GM19025 (cell line): ENCODE results near the gene SUCLG1.
A peak's percentile ranks its signal among the peaks of the same experiment; 100 is the strongest.

Source experiments
- ATAC-seq: cut with Tn5 transposase; IDR thresholded peaks from one replicate; pipeline ENCODE4 v1.9.1; 2021; ENCODE audit warnings: mild to moderate bottlenecking, low read depth, moderate library complexity; ENCODE audit not compliant: unreplicated experiment

Gene SUCLG1

DNA sequence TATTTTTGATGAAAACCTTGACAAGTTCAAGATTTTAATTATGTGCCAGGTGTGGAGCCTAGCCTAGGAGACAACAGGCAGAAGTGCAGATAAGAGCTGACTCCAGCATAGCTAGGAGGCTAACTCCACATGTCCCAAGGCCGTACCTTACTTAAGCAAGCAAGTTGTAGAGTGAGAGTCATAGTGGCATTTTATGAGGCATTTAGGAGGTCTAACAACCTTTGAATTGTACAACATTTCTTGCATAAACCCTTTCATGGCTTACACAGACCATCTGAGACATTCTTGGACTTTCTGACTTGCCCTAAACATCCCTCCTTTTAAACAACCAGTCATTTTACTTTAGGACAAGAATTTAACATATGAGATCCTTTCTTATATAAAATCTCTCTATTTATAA lies 8.3 kb upstream of the SUCLG1 start:
- no peak for ATAC-seq

DNA sequence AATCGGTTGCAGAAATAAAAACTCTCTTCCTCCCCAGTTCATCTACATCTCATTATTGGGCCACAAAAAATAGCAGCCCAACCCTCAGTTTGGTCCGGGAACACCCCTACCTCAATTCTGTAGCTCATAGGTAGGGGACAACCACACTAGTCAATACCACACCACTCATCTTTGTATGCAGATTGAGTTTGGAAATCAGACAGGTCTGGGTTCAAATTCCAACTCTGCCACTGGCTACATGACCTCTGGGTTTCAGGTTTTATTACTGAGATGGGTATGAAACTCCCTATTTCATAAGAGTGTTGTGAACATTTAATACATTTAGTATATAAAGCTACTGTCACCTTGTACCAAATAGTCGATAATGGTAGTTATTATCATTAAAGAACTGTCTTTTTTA lies 2.2 kb upstream of the SUCLG1 start:
- no peak for ATAC-seq

DNA sequence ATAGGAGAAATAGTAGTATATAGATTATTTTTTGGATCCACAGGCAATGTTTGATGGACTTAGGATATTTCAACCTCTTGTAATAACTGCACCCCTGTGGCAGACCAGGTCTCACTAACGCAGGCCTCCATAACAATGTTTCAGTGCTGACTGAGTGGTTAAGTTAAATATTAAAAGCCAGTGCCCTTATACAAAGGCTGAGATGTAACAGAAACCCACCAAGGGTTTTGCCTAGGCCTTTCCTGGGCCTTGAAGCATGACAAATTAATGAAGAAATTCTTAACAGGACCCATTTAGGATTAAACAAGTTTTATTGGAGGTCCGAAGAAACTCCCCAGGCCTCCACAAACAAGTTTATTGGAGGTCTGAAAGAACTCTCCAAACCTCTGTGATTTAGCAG lies 1.6 kb upstream of the SUCLG1 start:
- ATAC-seq = no peak

DNA sequence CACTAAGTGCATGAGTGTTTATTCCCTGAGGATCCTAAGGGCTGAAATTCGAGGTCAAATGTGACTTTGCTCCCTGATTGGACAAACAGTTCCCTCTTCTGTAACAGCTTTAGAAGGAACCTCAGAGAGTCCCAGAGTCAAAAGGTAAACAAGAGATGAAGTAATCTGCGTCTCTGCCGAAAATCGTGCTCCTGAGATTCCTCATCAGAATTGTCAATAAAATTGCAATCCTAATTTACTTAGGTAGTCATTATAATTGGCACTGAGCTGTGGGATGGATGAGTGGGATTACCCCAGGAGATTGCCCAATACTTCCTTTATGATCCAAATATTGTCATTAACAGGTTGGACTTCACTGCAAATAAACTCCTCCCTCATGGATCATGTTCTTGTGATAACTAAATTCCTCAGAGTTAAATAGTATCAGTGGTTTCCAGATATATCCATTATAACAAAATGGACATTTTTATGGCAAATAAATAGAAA lies 907 bp upstream of the SUCLG1 start:
- ATAC-seq = no peak

DNA sequence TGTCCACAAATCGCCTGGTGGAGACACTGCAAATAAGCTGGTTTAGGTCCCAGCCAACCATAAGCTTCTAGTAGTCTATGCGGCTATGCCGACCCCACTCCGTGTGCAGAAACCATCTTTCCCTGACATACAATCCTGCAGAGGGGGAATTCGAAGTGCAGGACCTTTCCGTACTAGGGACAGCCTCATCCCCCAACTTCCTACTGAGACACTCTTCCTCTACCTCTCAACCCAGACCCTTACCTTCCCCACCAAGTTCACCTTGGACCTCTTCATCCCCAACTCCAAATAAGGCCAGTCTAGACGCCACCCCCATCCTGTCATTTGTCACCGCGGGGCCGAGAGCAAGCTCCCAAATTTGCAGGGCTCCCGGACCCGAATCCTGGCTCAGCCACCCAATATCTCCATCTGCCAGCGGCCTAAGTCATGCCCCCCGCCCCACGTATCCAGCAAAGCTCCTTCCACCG lies 496 bp downstream of the SUCLG1 start:
- ATAC-seq = peak; percentile 7

DNA sequence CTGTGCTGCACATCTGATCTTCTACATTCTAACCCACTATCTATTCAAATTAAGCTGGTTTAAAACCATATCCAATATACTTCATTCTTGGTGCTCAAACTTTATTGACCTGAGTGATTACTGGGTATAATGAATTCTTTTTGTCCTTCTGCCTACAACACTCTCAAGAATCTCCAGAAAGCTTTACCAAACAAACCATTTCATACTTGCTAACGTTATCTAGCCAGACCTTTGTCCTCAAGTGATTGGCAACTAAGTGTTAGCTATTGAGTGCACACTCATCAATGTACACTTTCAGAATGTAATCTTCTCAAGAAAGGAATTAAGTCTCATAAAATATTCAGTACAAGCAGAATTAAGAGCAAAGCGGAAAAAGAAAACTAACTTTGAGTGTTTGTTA lies 1.4 kb downstream of the SUCLG1 start:
- ATAC-seq = no peak

DNA sequence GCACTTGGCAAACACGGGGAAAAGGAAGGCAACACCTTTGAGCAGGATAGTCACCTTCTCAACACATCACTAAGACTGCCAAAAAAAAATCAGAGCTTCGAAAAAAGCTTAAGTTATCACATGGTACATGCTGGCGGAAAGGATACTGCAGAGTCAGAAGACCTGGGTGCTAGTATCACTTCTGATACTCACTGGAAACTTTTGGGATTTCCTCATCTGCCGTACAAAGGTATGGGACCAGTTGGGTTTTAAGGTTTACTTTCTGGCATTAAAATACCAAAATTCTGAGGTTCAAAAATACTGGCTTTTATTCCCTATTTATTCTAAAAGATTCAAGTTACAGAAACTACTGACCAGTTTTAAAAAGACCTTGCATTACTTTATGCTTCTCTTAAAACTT lies 2.9 kb downstream of the SUCLG1 start:
- no peak for ATAC-seq

DNA sequence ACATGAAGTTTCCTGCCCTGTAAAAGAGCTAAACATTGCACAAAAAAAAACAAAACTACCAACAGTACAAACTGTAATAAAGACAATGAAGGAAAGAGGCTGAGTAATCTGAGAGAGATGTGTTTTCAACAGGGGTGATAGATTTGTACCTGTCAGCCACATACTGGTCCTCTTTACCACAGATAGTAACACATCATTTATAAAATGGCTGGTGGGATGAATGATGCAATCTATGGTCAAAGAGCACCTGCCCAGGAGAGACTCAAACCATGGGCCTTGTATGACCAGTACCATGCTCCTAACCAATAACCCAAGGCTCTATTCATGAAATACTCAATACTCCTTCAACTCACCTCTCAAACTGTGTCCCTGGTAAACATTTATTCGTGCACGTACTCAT lies 4.5 kb downstream of the SUCLG1 start:
- no peak for ATAC-seq

DNA sequence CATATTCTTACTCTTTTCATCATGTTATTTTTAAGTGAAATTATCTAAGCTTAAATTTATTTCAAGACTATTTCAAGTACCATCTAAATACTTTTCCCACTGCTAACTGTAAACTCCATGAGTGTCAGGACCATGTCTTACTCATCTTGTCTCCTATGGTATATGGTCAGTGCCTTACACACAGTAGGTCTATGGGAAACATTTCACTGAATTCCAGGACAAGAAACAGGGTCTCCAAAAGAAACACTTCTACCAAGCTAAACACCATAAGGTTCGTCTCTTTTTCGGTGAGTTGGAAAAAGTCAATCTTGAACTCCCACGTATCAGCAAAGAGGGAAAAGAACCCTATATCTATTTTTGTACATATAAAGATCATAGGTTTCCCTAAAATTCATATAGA lies 6.5 kb downstream of the SUCLG1 start:
- no peak for ATAC-seq

DNA sequence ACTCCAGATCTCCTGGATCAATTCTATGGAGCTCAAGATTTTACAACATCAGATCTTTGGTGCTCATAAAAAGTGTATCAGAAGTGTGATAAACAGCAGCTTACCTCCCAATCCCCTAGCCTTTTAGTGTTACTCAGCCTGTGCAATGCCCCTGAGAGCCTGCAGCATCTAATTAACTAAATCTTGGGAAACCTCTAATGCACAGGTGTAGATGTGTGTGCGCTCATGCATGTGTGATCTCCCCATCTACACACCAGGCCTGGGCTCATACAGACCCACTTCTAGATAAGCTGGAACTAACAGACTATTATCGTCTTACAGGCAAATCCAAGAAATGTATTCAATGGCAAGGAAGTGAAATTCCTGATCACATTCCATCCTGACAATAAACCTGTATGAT lies 7.5 kb downstream of the SUCLG1 start:
- no peak for ATAC-seq

DNA sequence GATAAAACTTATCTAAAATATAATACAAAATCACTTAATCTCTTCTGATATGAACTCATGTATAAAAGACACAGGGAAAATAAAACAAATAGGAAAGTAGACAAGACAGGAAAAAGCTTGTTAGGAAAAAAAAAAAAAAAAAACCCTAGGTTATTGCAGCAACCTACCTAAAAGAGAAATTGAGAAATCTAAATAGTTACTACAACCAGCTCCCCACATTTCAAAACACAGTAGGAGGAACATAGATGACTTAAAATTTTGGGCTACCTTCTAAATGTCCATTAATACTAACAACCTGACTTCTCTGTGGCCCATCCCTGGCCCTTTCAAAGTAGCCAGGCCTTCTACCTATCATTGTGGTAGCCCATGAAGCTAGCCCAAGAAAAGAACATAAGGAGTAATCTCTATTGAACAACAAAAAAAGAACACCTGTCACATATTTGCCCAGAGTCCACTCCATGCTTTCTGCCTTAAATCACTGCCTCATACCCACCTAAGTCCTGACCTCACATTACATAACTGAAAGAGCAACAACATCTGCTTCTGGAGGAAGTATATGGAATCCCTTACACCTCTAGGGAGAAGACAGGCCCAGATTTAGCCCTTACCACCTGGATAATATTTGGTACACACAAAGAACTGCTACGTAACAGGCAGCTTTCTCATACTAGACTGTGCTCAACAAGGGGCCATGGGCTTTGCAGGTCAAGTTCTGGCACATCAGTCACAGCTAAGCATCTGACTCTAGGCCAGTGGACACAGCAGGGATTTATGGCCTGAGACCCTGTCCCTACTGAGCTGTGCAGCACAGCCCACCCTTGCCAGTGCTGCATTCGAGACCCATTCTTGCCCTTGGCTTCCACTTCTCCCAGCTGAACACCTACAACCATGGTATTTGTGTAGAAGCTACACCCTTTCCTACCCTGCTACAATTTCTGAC lies 8.5 kb downstream of the SUCLG1 start:
- no peak for ATAC-seq

DNA sequence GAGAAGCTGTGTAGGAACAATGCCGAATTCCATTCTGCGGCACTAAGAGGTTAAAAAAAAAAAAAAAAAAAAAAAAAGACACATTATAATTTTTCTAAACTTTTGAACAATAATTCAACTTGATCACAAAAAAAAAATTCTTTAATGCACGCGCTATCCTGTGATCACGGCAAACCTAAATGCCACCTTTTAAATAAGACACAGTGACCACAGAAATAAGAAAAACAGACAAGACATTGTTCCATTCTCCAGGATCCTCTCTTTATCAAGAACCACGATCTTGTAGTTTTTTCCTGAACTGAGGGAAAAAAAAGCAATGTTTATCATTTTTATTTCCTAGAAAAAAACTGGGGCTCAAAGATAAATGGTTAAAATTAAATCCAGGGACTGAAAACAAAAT lies 9.4 kb downstream of the SUCLG1 start:
- ATAC-seq = no peak

DNA sequence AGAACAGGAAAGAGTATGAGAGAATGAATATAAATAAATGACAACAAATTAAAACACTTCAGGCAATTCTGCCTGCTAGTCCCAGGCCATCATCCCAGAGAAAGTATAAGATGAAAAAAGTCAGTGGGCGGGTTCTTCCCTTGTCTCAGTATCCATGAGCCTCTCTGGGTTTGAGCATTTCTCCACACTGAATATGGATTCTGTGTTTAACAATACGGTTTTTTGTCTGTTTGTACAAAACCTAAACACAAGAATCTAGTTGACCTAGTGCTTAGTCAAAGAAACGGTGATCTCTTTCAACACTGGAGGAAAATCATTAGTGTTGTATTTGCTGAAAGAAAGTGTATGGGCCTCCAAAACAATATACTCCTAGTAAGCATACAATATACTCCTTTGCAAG lies 10.0 kb downstream of the SUCLG1 start:
- ATAC-seq = no peak

DNA sequence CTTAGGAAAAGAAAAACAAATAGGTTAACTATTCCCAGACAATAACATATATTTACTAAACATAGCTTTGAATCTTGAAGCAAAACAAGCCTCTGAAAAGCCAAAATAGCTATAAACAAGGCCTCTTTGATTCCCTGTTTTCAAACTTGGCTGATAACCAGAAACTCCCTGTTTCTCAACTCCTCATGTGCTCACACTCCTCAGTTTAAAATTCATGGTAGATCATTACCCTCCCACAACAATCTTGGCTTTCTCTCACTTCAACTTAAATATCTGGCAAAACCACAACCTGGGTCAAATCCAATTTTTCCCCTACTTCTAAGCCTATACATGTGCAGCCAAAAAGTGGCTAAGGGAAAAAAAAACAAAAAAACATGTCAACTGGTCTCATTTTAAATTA lies 15.6 kb downstream of the SUCLG1 start:
- ATAC-seq = no peak

DNA sequence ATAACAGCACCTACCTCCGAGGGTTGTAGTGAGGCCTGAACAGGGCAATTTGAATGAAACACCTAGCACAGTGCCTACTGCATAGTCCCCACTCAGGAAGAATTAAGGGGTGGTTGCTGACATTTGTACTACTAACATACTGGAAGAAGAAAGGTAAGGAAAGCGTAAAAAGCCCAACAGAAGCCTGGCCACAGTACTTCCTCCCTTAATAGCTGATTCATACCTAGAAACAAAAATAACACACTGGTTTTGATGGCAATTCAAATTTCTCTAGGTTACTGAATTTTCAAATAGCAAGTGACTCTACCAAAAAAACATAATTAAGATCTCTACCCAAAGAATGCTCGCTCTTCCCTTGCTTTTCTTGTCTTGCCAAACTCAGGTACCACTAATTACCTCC lies 16.2 kb downstream of the SUCLG1 start:
- no peak for ATAC-seq

DNA sequence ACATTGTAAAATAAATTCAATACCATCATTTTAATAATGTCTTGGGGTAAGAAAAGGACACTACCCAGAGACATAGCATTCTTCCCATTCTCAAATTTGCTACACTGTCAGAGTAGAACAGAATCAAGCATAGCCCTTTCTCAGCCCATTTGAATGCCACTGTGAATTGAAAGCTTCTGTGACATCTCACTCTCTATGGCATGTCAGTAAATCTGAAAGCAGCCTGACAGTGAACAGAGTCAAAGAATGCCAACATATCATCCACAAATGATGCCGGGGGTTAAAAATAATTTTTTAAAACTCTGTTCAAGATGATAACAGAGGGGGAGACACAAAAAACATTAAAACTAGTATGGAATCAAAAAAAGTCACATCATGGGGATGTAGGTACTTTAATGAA lies 17.6 kb downstream of the SUCLG1 start:
- no peak for ATAC-seq

DNA sequence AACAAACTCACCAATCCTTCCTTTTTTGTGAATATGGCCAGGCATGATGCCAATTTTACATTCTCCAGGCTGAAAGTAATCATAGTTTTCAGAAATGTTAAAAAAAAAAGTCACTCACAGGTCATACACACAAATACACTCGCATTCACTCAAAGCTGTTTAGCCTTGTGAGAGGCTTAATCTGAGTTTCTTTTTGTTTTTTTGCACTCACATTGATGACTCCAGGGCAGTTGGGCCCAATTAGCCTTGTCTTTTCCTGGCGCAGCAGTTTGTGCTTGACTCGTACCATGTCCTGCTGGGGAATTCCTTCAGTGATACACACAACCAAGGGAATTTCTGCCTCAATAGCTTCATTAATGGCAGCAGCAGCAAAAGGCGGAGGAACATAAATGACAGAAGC lies 18.0 kb downstream of the SUCLG1 start:
- ATAC-seq = no peak

DNA sequence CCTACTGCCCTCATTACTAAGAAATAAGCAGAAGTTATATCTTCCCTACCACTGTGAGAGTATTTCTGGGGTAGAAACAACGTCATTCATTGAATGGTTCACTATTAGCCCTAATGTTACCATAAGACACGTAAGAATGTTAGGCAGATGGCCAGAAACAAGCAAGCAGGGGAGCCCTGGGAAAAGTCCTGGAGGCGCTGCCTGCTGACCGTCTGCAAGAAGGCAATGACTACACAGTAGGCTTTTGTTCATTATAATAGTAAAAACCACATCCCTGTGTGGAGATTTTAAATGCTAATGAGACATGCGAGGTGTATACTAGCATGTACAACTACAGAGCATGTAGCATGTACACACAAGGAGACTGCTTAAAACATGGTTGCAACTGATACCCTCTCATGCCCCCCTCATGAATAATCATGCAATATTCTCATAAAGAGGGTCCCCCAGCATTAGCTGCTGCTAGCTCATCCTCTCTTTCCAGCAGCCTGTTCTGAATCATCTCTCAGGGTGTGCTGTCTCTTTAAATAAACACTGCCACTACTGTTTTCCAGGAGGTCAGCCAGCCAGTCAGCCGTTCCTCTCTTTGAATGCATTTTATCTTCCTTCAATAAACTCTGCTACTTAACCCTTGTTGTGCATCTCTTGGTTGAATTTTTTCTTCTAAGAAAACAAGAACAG lies 23.6 kb downstream of the SUCLG1 start:
- ATAC-seq = no peak

DNA sequence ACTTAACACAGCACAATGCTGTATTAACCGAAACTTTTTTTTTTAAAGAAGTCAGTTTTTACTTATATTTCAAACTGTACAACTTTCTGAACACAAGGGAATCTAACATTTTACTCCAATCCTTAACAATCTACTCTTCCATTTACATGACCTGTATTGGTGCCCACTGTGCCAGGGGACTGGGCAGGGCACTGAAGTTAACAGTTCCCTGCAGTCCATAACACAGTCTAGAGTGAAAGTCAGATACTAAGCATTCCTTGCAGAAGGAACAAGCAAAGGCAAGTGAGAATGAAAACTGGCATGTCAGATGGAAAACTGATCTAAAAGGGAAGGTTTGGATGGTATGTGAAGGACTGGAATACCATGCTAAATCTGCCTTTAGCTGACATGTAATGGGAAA lies 29.8 kb downstream of the SUCLG1 start:
- no peak for ATAC-seq

DNA sequence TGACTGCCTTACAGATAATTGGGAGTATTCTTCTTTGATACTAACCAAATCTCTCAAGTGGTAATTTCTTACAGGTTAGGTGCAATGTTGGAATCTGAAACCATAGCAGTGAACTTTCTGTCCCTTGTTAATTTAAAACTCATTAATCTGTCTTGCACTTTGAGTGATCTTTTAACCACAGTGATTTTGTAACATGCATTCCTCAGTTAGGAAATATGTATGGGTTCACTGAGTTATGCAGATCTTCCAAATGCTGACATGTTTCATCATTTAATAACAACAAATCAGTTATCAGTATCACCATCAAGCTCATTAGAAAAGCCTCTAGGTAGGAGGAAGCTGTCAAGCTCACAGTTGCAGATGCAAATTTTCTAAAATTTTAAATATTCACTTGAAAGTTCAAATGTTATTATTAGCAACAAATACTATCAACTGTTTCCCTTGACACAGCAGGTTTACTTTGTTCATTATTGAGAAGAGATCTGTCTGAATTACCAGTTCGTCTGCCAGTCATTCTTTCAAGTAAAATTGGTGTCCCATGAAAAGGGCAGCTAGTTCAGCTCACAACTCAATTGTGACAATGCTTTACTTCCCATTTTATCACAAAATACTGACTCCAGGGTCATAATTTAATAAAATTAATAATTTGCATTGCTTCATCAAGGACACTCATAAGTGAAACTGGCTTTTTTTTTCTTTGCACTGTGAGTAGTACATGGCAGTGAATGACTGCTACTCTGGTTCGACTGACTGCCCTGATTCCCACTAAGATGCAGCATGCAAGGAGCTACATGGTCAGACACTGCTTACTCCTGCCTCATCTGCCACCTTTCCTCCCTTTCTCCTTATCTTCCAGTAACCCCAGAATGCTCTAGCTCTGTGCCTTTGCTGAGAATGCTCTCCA lies 31.6 kb downstream of the SUCLG1 start:
- ATAC-seq = peak; percentile 62

DNA sequence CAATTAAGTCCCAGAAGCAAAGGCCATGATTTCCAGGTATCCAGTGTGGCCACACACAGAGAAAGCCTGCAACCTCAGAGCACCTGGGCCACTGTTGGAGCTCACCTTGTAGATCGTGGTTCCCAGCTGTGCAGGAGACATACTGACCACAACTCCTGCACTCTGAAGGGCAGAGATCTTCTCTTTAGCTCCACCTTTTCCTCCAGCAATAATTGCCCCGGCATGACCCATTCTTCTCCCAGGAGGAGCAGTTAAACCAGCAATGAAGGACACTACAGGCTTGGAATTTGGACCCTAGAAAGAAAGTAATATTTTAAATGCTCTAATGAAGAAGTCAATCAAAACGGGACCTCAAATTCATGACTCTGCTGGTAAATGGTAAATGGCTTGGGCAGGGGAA lies 33.8 kb downstream of the SUCLG1 start:
- ATAC-seq = no peak
